H1 (cell line): ENCODE measurements around the gene SLC2A4RG. TPM values are rescaled to one million over a fixed set of nuclear protein-coding genes. Genes with fewer than 3 reads are reported as not detected.

Experiments used
- ATF3 ChIP-seq: IDR thresholded peaks from 2 replicates; pipeline ENCODE4 v1.6.1; 2011; ENCODE audit warnings: low read depth, mild to moderate bottlenecking, low read length; ENCODE audit not compliant: insufficient read depth
- CEBPB ChIP-seq: IDR thresholded peaks from 2 replicates; pipeline ENCODE4 v1.6.1; 2012; ENCODE audit warnings: low read depth, low read length
- polyA plus RNA-seq, 7 experiments: library from polyadenylated mRNA; depleted of rRNA in 3 of 7; stranded (reverse) in 5 of 7; unstranded in 2 of 7; fragments of >200 nt in 5 of 7; fragments of 200-250 nt in 2 of 7; gene quantifications; 1 replicate in 5 of 7; 2 replicates in 1 of 7; 4 replicates in 1 of 7; pipeline versions ENCODE4 v1.2.1 to v1.2.3, GENCODE V29; 2011 to 2013; ENCODE audit warnings: missing spikeins in 2 of 7, mixed read lengths in 2 of 7
- total RNA-seq: library from RNA; stranded (reverse); fragmentation: NEBNext Ultra II Directional; extraction: Animal tissue kit (Norgen Biotek cat#: 25700); gene quantifications from 2 replicates; pipeline ENCODE4 v1.2.1, GENCODE V29; 2021
- TF ChIP-seq, protein P1 (sequence below), 3 experiments: IDR thresholded peaks; 1 replicate in 2 of 3; 2 replicates in 1 of 3; pipeline versions ENCODE4 v1.5.1 to v1.6.1; 2011; ENCODE audit warnings: low read length in 3 of 3, mild to moderate bottlenecking in 3 of 3, inconsistent platforms in 2 of 3, low read depth in 1 of 3, moderate library complexity in 1 of 3; ENCODE audit not compliant: insufficient read depth in 1 of 3; ENCODE audit errors: control extremely low read depth in 1 of 3
- TF ChIP-seq, protein P2 (sequence below): IDR thresholded peaks from 2 replicates; pipeline ENCODE4 v1.6.1; 2012; ENCODE audit warnings: low read length, inconsistent platforms

The SLC2A4RG gene
- total and polyA plus RNA-seq, 2 of the 8 experiments (the other 6 are each of a cell fraction or from before 2014, with no cell fraction given): 15.9 to 29.1 TPM

GRCh38 chr20:63753381-63753780 lies 13.8 kb downstream of the SLC2A4RG start (continued):
- TF ChIP-seq, protein P1, sequence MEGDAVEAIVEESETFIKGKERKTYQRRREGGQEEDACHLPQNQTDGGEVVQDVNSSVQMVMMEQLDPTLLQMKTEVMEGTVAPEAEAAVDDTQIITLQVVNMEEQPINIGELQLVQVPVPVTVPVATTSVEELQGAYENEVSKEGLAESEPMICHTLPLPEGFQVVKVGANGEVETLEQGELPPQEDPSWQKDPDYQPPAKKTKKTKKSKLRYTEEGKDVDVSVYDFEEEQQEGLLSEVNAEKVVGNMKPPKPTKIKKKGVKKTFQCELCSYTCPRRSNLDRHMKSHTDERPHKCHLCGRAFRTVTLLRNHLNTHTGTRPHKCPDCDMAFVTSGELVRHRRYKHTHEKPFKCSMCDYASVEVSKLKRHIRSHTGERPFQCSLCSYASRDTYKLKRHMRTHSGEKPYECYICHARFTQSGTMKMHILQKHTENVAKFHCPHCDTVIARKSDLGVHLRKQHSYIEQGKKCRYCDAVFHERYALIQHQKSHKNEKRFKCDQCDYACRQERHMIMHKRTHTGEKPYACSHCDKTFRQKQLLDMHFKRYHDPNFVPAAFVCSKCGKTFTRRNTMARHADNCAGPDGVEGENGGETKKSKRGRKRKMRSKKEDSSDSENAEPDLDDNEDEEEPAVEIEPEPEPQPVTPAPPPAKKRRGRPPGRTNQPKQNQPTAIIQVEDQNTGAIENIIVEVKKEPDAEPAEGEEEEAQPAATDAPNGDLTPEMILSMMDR (IDR thresholded peaks at IDR 0.05; ENCODE audit: control extremely low read depth in 1 of 3, insufficient read depth in 1 of 3, low read depth in 1 of 3, low read length in 3 of 3): no peak
- TF ChIP-seq, protein P2, sequence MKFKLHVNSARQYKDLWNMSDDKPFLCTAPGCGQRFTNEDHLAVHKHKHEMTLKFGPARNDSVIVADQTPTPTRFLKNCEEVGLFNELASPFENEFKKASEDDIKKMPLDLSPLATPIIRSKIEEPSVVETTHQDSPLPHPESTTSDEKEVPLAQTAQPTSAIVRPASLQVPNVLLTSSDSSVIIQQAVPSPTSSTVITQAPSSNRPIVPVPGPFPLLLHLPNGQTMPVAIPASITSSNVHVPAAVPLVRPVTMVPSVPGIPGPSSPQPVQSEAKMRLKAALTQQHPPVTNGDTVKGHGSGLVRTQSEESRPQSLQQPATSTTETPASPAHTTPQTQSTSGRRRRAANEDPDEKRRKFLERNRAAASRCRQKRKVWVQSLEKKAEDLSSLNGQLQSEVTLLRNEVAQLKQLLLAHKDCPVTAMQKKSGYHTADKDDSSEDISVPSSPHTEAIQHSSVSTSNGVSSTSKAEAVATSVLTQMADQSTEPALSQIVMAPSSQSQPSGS: no peak
- TF ChIP-seq ATF3: no peak
- no peak for TF ChIP-seq CEBPB
